Activated naive CD8-positive, alpha-beta T cell treated with anti-CD3 and anti-CD28 coated beads, Interleukin-2, amount 50 U/mL, for 16 hours (primary cell): ENCODE measurements around the gene CDCP1.
"Not testable (repeated sequence)": the region's sequence is repeated elsewhere in the genome, so short reads cannot be mapped to it uniquely, and the experiment has no call there.

Experiments
- DNase-seq: peaks from one replicate; pipeline ENCODE4 v3.0.0-alpha.2; 2020; ENCODE audit warnings: low read depth, low spot score

The CDCP1 gene

DNA sequence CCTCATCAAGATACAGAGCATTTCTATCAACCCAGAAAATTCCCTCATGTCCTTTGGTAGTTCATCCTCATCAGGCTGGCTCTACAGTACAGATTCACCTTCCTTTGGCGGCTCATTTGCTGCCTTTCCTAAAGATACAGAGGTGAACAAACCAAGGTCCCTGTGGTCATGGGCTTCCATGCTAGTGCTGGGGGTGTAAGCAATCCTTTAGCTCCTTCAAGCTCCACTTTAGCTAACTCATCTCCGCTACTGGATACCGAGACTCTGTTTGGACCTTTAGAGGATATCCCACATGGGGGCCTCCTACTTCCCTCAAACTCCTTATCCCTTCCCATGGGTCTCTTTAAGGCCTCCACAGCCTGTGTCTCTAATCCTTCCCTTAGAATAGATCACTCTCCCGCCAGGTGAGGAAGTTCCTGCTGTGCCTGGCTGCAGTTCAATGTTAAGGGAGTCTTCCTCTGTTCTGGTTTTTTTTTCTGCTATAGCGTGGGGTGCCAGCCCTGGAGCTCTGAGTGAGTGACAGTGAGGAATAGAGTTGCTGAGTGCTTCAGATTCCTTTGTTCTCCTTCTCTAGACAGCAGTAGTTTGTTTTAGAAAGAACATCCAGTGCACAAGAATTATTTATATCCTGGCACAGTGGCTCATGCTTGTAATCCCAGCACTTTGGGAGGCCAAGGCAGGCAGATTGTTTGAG, 89.4 kb downstream of the CDCP1 start:
- no peak for DNase-seq

DNA sequence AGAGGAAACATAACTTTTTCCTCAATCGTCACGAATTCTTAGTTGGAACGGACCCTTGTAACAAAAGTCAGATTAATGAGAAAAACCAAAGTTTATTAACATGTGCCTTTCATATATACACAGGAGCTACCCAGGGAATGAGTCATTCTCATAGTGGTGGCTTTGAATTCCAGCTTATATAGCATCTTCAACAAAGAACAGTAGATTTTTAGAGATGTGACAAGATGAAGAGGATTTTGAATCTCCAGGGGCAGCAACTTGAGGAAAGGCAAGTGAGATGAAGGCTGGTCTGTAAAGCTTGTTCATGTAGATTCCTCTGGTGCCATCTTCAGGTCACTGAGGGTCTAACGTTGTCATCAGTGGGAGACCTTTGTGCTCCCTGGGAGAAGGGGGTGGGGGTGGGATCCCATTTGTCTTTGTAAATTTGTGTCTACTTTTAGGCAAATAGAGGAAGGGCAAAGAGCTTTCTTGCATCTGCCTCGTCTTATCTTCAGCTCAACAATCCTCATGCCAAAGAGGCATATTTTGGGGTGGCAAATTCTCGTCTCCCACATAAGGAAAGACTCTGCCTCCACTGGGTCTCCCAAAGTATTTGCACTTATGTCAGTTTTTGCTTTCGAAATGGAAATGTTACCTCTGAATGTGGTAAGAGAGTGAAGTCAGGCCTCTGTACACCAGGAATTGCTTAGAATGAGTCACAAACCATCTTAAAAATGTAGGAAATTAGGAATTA, 90.6 kb downstream of the CDCP1 start:
- no peak for DNase-seq

DNA sequence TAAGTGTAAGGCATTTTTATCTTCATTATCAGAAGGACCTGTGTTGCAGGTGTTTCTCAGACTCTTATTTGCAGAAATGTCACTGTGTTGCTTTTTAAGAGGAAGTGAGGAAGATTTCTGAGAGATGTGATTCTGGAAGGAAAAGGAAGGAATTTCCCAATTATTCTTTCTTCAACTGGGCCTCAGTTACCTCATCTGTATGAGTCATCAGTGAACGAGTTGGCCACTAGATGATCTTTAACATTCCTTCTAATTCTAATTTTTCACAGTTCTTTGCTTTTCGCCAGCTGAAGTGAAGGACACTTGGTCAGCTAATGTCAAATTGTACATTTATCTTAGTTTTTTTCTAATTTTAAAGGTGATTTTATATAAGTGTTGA, 91.2 kb downstream of the CDCP1 start:
- no peak for DNase-seq

DNA sequence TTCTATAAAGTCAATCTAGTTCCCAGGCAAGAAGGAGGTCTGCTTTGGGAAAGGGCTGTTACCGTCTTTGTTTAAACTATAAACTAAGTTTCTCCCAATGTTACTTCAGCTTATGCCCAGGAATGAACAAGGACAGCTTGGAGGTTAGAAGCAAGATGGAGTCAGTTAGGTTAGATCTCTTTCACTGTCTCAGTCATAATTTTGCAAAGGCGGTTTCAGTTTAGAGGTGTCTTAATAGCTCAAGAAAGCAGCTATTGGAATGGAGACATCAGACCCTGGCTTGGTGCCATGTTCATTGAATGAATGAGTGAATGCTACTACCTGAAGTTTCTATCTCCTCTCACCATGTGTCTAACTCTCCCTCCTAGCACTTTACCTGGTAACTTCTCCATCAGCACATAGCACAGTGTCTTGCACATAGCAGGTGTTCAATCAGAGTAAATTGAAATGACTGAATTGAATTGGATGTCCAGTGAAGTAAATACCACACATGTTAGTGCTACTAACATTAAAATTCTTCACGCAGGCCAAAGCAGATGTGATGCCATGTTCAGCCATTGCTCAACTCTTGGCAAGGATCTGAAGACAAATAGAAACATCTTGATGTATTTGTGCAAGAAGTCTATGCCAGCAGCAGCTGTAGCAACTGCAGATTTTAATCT, 91.9 kb downstream of the CDCP1 start:
- DNase-seq: no peak

DNA sequence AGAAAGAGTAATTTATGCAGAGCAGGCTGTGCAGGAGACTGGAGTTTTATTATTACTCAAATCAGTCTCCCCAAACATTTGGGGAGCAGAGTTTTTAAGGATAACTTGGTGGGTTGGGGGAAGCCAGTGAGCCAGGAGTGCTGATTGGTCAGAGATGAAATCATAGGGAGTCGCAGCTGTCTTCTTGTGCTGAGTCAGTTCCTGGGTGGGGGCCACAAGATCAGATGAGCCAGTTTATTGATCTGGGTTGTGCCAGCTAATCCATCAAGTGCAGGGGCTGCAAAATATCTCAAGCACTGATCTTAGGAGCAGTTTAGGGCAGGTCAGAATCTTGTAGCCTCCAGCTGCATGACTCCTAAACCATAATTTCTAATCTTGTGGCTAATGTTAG, 92.4 kb downstream of the CDCP1 start:
- DNase-seq: not testable (repeated sequence)

DNA sequence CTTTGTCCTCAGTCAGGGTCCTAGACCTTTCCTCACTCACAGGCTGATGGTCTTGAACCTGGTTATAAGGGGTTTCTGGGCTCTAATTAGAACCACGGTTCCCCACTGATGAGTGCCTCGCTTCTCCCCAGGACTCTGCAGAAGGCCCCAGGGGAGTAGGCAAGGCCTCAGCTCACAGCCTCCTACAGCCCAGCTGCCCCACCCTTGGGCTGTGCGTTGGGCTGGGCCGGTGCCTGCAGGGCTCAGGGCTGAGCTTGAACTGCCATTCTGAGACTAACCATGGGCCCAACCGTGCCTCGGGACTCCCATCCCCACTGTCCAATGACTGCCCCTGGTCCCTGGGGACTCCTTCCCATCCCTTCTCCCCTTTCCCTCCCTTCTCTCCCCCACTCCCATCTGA, 94.5 kb downstream of the CDCP1 start:
- no peak for DNase-seq

DNA sequence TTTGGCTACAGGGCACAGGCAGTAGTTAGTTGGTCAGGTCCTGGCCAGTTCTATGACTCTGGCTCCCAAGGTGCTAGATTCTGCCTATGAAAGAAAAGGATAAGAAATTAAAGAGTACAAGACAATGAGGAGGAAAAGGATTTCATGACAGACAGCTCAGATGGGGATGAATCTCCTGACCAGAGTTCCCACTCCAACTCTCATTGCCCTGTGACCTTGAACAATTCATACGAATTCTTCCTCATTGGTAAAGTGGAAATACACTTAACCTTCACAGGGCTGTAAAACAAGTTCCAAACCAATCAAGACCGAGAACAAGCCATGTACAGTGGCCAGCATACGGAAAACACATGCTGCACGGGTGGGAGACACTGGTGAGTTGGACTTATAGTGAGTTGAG, 96.4 kb downstream of the CDCP1 start:
- DNase-seq: no peak

DNA sequence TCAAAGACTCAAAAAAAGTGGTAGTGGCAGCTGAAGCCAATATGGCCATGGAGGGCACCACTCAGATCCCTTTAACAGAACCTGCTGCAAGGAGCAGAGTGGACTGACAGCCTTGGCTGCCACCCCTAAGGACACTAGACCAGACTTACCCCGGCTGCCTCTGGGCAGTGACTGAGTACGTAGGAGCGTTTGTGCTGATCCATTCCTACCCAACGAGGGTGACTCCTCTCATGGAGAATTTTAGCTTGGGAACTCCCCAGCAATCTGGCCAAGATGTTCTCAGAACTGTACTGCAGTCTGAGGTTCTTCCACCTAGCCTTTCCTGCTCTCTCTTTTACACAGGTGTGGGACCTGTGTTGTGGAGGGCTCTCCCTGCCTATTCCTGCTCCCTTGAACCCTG, 97.9 kb downstream of the CDCP1 start:
- DNase-seq: no peak

DNA sequence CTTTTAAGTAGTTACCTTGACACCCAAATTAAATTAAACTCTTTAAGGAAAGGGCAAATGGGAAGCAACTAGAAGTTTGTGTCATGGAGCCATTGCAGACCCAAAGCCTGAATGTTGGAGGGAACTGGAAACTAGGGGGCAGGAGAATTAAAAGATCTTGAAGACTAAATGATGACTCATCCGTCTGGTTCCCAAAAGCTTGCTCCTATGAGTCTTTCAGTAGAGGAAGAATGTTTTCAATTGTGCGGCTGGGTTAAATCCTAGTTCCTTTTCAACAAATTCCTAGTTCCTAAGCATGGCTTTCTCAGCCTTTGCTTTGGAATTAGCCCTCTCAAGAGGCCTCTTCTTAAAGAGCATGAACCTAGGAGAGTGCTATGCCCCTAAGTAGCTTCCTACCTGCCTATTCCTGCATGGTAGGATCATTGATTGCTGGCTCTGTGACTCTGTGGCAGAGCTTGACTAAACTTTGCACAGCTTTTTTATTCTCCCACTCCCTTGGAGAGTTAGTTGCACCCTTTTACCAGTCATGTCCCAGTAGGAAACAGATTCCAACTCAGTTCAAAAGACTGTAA, 102.4 kb downstream of the CDCP1 start:
- DNase-seq: no peak

DNA sequence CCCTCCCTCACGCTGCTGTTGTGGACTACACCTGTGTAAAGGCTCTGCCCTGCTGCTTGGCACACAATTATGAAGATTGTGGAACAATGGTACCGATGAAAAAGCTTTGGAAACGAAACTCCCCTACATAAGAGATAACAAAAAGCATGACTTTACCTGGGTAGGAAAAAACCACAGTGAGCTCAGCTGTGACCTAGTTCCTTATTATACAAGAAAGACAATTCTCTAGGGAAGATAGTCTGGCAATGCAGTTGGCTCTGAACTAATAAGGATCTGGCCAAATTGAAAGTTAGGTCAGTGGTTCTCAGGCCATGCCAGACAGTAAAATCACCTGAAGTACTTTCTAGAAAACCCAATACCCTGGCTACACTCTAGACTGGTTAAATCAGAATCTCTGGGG, 104.0 kb downstream of the CDCP1 start:
- DNase-seq: no peak

DNA sequence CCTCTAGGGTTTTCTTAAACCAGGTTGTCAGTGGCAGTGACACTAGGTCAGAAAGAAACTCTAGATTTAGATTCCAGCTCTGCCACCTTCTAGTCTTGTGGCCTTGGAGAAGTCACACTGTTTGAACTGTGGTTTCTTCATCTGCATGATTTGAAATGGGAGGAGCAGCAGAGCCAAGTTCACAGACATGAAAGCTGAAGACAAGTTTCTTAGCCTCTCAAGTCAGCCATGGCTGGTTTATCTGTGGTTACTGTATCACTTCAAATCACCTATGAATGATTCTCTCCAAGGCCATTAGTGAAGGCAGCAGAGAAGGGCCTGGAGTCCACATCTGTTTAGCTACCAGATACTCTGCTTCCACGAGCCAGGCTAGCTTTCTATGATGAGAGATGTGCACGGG, 104.5 kb downstream of the CDCP1 start:
- no peak for DNase-seq

DNA sequence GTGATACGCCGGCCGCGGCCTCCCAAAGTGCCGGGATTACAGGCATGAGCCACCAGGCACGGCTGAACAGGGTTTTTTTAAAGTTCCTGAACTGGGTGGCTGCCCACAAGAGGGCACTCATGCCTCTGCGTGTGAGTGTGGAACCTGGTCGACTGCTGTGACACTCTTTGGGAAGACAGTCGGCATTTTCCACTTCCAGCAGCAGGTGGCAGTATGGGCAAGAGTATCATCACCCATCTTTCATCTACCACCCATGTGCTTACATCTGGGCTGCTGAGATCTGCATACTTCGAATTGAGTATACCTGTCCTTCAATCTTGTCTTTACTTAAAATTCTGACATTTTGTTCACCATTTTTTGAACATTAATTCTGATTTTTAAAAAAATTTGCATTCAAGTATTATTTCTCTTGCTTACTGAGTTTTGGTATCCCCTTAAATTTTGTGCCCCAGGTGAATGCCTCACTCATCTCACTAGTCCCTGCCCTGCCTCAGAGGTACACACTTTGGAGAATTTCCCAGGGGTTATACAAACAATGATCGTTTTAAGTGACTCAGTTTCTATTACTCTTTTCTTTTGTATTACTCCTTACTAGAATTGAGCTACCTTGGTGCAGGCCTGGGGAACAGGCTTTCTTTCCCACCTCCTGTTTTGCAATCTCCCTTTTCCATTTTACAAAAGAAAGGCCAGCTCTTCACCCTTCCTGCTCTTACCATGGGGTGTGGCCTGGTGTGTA, 108.3 kb downstream of the CDCP1 start:
- DNase-seq: peak; percentile 85

DNA sequence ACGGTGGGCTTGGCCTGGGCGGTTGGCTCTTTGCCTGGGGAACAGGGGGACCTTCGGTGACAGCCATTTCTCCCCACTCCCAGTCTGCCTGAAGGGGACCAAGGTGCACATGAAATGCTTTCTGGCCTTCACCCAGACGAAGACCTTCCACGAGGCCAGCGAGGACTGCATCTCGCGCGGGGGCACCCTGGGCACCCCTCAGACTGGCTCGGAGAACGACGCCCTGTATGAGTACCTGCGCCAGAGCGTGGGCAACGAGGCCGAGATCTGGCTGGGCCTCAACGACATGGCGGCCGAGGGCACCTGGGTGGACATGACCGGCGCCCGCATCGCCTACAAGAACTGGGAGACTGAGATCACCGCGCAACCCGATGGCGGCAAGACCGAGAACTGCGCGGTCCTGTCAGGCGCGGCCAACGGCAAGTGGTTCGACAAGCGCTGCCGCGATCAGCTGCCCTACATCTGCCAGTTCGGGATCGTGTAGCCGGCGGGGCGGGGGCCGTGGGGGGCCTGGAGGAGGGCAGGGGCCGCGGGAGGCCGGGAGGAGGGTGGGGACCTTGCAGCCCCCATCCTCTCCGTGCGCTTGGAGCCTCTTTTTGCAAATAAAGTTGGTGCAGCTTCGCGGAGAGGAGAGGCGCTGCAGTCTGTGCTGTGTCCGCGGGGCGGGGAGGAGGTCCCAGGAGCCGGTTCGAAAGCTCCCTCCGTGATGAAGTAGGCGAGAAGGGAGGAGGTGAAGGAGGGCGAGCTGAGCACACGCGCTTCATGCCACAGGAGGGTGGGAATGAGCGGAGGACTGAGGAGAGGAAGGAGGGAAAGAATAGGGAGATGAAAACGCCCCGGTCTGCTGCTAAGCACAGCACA, 110.5 kb downstream of the CDCP1 start:
- no peak for DNase-seq

DNA sequence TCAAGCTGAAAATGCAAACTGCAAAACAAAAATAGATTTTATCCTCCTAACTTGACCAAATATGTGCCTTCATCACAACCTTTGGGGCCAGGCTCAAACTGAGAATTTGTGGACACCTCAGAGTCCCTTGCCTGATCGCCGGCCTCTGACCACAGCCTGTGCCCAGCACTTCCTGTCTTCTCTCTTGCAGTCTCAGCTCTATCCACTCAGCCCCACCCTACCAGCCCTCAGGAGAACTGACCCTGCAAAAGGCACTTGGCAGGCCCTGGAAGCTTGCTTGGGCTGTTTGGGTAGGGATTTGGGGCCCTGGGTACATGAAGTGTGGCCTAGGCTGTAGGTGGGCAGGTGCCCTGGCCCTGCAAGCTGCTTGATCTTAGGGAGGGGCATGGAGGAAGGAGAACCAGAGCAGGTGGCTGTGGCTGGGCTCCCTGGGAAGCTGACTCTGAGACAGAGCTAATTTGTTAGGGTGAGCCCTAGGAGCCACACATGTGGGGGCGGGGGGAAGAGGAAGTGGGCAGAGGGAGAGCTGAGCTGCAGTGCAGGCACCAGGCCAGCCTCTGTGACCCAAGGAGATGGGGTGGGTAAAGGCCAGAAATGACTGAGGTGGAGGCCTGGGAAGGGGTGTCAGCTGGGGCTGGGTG, 111.4 kb downstream of the CDCP1 start:
- no peak for DNase-seq

DNA sequence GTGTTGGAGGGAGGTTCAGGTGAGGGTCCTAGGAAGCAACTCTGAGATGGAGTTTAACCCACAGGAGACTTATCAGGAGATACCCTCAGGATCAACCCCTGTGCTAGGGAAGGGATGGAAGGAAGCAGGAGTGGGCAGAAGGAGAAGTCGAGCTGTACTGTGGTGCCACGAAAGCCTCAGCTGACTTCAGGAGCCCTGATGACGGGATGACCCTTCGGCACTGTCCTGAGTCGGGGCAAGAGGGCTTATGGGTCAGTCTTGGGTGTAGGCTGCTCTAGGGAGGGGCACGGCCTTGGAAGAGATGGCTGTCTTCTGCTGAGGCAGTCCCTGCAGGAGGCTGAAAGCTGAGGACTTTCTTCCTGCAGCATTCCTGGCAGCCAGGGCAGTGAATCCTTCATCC, 112.4 kb downstream of the CDCP1 start:
- DNase-seq: no peak
